G401 (cell line): Measurements from ENCODE around the gene AFF3. TPM values are rescaled to one million over a fixed set of nuclear protein-coding genes. Genes with fewer than 3 reads are reported as not detected.

Experiments
- DNase-seq: peaks from one replicate; pipeline ENCODE4 v3.0.0-alpha.2; 2015; ENCODE audit warnings: low spot score
- in situ Hi-C: cut with HindIII; loops from 2 replicates; pipeline ENCODE4 v1.10.0; 2016; ENCODE audit warnings: low sequenced_read_pairs, mixed read lengths
- total RNA-seq: library from RNA; depleted of rRNA; stranded (reverse); fragments of >200 nt; shearing (Covaris generic); gene quantifications from 2 replicates; pipeline ENCODE4 v1.2.3, GENCODE V29; 2014

Gene AFF3
- total RNA-seq, 1 experiment from 2014 or later, result 3.0 TPM

DNA sequence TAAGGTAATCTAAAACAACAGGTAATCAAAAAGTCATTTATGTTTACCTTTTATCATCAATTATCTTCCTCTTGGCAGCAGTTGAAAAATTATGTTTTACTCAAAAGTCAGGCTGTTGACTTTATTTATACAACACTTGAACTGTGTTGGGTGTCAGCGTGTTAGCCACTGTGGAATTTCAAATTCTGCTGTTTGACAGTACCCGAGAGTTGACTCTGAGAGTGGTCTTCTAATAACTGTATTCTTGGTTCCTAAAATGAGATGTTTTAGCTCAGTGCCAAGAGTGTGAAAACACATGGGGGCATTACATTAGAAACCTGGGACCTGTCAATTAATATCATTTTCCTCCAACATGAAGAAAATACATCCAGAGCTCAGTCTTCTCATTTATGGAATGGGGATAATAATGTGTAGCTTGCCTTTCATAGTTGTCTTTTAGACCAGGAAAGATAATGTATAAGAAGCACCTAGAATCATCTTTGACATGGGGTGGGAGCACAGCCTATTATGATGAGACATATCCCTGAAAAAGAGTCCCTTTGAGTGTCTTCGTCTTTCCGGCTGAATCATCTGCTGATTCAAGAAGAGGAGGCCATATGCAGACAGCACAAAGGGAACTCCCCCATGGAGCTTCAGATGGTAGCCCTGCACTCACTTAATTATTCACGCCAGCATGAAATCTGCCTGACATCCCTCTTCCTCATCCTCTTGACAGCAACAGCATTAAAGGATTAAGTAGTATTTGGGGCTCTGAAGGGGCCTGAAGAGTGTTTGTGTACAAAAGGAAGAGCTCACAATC is 89.1 kb downstream of the AFF3 start:
- in situ Hi-C loops, result no loop called here
- DNase-seq, result peak; percentile 52

DNA sequence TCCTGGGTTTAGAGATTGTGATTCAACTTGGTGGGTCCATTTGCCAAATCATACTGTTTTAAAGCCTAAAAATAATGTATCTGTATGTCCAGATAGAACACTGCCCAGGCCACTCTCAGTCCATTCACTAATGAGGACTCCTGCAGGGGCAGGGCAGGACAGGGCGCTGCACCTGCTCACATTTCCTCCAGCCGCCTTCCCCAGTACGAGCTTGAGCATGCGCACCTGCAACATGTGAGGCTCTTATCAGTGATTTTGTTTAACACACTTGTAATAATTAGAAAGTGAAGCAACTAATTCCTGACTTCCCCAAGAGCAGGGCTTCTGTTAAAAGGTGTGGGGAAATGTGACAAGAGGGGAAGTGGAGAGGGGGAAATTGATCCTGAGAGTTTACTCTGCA is 89.7 kb downstream of the AFF3 start:
- in situ Hi-C loops, result no loop called here
- no peak for DNase-seq

DNA sequence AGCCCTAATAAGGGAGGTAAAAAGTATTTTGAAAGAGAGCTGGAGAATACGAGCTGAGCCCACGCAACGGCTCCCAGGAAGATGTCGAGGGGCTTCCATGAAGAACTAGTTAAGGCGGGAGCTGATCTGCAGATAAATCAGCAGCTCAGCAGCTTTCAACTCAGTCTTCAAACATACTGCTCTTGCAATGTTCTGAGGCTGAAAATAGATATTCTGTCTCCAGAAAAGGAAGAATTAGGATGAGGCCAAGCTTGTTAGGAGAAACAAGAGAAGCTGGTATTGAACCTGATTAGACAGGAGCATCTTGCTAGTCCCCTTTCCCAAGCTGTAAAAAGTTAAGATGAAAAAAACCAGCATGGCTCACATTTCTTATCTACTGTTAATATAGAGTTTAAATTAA is 91.1 kb downstream of the AFF3 start:
- in situ Hi-C loops, result no loop called here
- no peak for DNase-seq

DNA sequence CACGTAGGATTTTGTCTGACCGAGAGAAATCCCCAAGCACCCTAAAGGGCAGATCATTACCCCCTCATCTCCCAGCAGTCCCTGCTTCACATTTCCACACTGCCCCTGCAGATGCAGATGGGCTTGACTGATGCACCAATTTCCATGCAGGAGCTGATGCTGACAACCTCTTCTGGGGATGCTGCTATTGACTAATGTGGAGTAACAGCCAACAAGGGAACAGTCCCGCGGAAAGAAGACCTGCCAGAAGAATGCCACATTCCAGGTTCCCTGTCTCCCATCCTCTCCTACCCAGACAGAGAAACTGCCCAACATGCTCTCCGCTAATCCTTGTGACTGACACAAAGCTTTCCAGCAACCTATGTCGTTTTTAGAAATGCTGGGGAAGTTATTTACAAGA is 91.7 kb downstream of the AFF3 start:
- in situ Hi-C loops, result no loop called here
- no peak for DNase-seq

DNA sequence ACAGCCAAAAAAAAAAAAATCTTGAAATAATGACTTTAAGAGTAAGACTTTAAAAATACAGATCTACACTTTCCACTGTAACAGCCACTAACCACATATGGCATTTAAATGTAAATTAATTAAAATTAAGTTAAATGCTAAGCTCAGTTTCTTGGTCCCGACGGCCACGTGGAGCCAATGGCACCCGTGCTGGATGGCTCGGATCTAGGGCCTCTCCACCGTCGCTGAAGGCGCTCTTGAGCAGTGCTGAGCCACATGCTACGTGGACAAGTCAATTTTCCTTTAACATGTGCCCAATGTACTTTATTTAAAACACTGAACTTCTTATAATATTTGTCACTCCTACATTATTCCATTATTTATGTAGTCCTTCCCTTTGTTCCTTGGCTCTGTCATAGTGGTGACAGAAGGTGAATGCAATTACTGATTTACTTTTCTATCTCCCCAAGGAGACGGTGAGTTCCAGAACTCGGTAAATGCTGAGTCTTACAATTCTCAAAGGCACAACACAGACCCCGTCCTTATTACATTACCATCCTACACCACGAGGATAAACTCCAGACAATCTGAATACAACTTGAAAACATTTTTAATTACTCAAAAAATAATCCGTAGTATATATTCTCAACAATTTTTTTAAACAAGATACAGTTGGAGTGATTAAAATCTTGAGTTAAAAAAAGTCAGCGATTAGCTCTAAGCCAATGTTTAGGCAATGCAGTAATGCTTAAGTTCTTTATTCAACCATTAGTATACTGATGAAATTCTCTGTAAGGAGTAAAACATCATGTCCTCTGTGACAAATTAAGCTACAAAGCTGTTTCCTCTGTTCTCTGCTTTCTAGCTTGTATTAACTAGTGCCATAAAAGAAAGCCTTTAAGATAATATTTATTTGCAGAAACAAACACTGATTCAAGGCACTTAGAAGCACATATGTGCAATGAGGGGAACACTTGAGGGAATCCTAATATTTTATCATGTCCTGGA is 95.1 kb downstream of the AFF3 start:
- no peak for DNase-seq
- in situ Hi-C loops, result no loop called here

DNA sequence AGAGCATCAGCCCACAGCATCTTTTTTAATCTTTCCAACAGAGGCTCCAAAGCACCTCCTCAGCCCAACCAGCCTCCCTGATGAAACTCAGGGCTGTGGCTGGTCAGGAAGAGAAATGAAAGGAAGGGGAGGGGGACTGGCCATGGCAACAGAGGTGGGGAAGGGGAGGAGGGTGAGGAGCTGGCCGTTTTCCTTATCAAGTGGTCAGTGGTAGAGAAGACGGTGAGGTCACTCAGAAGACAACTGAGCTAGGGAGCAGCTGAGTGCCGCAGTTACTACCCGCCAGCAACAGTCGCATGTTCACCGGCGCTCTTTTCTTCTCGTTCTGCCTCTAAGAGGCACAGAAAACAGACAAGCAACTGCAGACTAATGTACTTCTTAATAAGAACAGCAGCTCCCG is 97.4 kb downstream of the AFF3 start:
- no peak for DNase-seq
- in situ Hi-C loops, result no loop called here

DNA sequence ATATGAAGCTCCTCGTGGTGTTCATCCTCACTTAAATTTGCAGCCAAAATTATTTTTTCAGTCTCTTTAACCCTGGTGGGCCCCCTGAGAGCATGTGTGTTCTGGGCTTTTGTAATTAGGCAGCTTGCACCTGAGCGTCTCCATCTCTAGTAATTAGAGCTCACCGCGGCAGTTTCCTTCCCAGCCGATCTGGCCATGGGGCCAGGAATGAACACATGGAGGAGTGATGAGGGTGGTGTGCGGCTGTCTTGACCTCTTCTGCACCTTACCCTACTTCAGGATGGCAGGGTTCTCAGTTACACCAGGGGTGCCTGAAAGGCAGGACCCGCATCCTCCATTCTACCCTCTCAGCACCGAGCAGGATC is 98.5 kb downstream of the AFF3 start:
- in situ Hi-C loops, result no loop called here

DNA sequence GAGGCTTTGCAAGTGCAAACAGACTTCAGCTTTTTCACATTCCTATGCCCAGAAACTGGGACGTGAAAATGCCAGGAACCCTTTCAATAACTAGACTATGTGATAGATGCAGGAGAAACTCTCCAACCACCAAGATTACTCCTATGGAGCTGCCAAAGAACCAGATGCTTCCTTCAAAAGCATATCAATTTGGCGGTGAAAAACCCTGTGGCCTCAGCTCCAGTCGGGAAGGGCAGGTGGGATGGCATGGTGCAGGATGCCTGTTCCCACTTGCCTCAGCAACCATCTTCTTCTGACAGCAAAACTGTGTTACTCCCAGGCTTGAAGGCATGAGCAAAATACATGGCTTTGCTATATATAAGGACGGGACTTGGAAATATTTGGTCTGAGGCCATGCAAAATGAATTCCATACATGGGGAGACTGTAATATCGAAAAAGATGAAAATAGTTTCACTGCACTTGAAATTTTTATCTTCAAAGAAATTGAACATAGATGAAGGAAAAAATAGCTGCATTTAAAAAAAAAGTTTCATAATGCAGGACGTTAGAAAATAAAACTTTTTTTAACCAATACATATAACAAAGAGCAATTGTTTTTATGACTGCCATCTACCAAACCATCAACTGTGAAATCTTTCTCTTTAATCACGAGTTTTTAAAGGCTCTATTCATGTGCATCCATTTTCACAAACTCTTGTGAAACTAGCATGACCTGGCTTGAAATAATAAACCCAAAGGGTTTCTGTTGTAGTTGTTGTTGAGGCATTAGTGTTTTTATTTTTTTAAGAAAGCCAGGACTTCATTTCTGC is 99.1 kb downstream of the AFF3 start:
- no peak for DNase-seq
- in situ Hi-C loops, result no loop called here

More for the DNA sequence above, 98.5 kb downstream of the AFF3 start:
- DNase-seq, result peak; percentile 78

DNA sequence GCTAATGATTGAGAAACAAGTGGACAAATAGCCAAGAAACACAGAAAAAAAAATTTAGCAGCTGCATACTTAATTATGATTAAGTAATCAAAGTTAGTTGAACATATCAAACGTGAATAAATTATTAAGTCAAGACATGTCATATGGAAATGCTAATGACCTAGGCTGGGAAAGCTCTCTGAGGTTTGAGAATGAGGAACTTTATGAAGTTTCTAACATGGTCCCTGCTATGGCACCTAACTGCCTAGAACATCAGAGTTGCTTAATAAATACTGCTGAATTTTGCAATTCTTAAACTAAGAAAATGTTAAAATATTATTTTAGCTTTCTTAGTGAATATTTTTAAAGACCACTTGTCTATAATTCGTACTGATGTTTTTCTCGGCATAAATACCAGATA is 99.8 kb downstream of the AFF3 start:
- no peak for DNase-seq
- in situ Hi-C loops, result no loop called here

DNA sequence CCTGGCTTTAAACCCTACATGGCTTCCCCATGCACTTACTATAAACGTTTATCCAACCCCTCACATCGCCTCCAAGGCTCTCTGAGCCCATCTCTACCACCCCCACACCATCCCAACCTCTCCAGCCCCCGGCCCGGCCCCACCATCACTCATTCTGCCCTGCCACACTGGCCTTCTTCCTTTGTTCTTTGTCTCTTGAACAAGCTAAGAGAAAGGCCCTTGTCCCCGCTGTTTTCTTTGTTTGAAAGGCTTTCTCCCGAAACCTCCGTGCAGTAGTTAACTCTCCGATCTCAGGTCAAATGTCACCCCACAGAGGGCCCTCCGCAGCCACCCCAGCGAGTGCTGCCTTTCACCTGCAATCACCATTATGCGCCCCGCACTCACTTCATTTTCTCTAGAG is 100.4 kb downstream of the AFF3 start:
- no peak for DNase-seq
- in situ Hi-C loops, result no loop called here

DNA sequence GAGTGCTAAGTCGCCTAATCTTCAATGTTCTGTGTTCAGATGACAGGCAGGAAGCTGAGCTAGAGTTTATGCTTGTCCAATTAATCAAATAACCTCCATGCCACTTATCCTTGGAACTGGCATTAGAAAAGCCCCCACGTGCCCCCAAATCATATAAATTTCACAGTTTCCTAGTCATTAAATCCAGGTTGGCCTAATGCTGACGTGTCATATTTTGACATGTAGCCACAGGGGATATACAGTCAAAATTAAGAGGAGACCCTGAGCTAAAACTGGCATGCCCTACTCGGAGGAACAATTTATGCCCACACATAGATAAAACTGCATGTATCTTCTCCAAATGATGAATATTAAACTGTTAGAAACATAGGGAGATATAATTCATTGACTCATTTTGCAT is 101.0 kb downstream of the AFF3 start:
- no peak for DNase-seq
- in situ Hi-C loops, result no loop called here

DNA sequence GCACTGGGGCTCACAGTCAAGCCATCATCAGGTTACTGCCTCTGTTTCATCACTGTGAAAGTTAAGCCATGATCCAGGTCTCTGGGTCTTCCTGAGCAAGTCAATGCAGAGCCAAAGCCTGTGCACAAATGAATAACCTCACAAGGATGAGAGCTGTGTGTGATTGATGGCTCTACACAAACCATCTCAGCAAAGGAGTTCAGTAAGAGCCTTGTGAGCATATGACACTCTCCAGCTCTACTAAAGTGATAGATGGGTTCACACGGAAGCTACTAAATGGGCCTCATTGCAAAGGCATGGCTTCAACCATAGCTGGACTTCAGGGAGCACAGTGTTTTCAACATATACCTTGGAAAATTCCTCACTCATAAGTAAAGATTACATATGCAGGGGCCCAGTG is 101.5 kb downstream of the AFF3 start:
- no peak for DNase-seq
- in situ Hi-C loops, result no loop called here

DNA sequence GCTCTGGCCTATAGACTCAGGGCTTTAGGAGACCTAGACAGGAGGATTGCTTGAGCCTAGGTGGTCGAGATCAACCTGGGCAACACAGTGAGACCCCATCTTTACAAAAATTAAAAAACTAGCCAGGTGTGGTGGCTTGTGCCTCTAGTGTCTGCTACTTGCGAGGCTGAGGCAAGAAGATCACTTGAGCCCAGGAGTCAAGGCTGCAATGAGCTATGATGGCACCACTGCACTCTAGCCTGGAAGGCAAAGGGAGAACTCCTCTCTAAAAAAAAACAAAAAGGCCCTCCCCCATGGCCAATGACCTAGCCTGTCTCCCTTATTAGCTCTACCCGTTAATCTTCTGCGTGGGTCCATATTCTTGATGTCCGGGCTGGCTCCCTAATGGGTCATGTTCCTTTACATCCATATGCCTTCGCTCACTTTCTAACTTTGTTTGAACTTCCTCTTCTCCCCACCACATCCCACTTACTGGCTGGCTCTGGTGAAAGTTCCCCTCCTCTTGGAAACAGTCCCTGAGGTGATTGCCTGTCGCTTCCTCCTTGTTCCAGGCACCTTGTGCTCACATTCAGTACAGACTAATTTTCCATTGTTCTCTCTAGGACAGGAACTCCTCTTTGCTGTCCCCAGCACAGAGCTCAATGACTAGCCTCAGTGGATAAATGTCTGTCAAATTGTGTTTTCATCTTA is 103.0 kb downstream of the AFF3 start:
- DNase-seq, result no peak
- in situ Hi-C loops, result no loop called here

DNA sequence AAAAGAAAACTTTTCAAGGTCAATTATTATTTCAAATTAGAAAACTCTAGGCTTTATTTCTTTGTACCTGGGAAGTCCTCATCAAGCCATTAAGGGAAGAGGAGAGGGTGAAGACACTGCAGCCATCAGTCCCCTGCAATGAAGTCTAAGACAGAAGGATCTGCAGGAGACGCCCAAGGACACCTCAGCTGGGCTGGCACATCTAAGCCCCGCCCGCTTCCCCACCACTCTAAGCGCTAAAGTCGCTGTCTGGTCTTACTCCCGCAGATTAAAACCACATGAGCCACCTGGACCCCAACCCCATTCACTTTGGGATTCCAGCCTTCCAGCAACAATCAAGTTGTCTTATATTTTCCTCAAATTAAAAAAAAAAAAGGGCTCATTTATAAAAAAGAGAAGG is 104.4 kb downstream of the AFF3 start:
- no peak for DNase-seq
- in situ Hi-C loops, result no loop called here

DNA sequence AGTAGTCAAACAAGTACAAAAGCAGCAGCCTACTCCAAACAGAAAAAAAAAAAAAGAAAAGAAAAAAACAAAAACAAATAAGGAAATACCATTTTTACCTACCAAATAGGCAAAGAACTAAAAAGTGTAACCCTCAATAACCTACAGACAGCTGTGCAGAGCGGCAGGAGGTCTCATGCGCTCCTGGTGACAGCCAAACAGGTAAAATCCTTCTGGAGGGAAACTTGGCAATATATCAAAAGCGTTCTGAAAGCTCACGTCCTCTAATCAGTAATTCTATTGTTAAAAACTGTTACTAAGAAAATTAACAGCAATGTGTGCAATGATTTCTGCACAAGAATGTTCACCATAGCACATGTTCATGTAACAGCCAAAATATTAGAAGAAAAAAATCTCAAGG is 105.6 kb downstream of the AFF3 start:
- peak; percentile 52 for DNase-seq
- in situ Hi-C loops, result no loop called here

DNA sequence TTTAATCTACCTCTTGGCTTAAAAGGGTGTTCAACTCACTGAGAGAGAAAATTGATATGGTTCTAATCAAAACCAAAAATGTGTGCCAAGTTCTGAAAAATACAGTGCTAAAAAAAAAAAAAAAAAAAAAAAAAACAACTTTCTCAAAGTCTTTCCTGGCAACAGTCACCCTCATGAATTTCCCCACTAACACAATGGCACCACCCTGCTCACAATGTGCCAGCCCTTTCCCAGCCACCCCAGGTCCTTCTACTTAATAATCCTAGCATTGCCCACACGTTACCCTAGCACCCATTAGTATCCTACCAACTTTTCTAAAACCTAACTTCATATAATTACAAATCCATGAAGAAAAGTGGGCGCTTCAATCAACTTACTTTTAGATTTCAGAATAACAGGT is 106.4 kb downstream of the AFF3 start:
- in situ Hi-C loops, result no loop called here

DNA sequence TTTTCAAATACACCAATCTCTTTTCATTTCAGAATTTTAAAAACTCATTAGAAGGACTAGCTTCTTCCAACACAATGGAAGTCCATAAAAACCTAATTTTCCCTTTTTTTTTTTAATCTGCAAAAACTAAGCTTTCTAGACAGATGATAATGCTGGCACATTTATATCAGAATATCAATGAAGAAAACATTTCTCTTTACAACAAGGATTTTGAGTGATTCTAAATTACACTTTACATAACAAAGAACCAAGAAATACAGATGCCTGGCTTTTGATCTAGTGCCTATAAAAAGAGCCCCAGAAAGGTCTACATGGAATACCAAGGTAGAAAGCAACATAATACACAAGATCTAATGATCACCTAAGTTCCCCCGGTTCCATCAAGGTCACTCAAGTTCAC is 108.0 kb downstream of the AFF3 start:
- in situ Hi-C loops, result no loop called here
- DNase-seq, result no peak

More for the DNA sequence above, 106.4 kb downstream of the AFF3 start:
- DNase-seq, result no peak

DNA sequence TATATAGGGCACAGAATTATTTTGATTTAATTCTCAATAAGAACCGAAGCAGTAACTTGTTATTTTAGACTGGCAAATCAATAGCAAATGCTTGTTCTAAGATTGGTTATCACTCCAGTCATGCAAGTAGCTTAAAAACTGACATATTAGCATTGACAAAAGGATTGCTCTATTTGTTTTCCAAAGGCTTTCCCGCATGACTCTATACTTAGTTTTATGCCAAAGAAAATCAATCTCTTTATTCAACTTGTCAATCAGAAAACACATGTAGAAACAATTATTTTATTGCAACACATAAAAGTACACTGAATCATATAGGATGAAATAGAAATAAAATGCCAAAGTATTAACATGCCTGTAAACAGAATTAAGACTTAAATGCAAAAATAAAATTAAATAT is 108.4 kb downstream of the AFF3 start:
- in situ Hi-C loops, result no loop called here
- no peak for DNase-seq

DNA sequence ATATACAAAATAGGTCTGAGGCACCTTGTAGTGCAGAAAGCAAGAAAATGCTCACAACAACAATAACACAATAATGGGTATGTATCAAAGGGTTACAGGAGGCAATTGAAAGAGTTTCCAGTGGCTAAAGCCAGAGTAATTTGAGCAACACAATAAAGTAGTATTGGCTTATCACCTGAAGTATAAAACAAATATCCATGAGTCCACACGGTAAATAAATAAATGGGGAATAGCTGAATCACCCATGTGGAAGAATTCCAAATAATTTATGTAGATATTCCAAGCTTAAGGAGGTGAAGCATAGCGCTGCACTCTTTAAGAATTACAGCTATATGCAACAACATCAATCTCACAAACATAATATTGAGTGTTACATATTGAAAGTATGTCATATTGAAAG is 110.8 kb downstream of the AFF3 start:
- in situ Hi-C loops, result no loop called here
- DNase-seq, result no peak
